Activated CD8-positive, alpha-beta memory T cell treated with anti-CD3 and anti-CD28 coated beads for 48 hours (primary cell): ENCODE results near the gene APBB3.
"Not testable (repeated sequence)": the region's sequence is repeated elsewhere in the genome, so short reads cannot be mapped to it uniquely, and the experiment has no call there.

Experiments used
- DNase-seq, 3 experiments: peaks; one replicate each; pipeline ENCODE4 v3.0.0-alpha.2; 2020; ENCODE audit warnings: low read depth in 2 of 3, low spot score in 2 of 3

The APBB3 gene, protein sequence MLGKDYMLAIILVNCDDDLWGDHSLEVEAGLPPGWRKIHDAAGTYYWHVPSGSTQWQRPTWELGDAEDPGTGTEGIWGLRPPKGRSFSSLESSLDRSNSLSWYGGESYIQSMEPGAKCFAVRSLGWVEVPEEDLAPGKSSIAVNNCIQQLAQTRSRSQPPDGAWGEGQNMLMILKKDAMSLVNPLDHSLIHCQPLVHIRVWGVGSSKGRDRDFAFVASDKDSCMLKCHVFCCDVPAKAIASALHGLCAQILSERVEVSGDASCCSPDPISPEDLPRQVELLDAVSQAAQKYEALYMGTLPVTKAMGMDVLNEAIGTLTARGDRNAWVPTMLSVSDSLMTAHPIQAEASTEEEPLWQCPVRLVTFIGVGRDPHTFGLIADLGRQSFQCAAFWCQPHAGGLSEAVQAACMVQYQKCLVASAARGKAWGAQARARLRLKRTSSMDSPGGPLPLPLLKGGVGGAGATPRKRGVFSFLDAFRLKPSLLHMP

DNA sequence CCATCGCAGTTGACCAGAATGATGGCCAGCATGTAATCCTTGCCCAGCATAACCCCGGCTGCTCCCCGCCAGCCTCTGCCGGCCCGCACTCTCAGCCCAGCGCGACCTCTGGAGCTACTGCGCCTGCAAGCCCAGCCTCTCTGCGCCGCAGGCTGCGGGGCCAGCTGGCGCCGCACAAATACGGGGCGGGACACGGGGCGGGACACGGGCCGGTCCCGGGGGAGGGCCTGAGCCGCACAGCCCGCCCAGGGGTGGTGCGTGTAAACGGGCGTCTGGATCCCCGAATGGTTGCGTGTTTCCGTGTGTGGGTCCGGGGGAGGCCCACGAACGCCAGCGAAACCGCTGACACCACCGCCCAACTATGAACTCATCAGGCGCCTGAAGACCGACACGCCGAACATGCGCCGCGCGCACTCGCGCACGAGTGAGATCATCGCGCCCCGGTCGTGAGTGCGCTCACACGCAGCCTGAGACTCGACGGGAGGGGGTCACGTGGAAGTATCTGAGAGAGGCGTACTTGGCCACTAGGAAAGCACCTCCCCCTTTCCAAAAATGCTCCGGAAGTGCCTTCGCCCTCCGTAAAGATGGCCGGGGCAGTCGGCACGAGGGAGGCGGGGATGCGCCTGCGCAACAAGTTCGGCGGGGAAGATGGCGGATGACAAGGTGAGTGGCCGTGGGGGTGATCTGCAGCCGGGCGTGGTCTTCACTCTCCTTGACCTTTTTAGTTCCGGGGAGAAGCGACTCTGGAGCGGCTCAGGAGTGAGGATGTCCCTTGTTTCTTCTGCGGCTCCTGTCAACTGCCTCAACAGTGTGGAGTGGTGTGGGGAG is at the start of gene APBB3, which contains the start of gene SLC35A4:
APBB3 (minus strand) TSS at position 403 of the 828 bp plus-strand sequence; CDS start at position 50, 353 bp downstream.
SLC35A4 (plus strand) TSS at position 633 of the 828 bp plus-strand sequence. CDS start 2,342 bp downstream, outside the sequence.
- DNase-seq: peak; percentile 75 to 90 (median 86)

DNA sequence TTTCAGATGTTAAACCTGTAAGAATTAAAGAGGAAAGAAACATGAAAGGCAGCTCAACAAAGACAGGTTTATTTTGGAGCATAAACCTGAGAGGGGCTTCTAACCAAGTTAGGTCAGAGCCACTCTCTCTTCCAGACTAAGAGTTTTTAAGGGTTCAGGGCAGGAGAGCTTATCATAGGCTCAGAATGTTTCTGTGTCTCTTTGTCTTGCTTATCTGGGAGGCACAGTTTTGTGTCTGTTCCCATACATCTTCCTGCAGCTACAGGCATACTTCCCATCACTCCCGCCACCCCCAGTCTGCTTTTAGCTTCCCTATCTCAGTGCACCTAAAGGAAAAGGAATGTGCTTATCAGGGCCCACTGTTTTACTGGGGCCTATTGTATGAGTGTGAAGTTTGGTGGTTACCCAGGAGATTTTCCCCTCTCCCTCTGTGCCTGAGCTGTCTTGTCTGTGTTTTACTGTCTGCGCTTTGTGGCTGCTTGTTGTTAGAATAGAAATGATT is 46.7 kb upstream of the APBB3 start:
- no peak for DNase-seq

DNA sequence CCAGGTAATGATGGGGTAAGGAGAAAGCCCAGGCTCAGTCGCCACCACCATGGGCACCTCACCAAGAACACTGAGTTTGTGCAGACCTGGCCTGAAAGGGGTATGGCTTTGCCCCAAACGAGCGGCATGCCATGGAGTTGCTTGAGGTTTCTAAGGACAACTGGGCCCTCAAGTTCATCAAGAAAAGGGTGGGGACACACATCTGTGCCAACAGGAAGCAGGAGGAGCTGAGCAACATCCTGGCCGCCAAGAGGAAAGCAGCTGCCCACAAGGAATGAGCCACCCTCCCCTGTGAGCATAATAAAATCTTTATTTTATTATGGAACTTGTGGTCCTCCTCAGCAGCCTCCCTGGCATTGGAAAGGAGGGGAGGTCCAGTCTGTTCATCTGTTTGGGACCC is 44.7 kb upstream of the APBB3 start:
- DNase-seq: no peak

DNA sequence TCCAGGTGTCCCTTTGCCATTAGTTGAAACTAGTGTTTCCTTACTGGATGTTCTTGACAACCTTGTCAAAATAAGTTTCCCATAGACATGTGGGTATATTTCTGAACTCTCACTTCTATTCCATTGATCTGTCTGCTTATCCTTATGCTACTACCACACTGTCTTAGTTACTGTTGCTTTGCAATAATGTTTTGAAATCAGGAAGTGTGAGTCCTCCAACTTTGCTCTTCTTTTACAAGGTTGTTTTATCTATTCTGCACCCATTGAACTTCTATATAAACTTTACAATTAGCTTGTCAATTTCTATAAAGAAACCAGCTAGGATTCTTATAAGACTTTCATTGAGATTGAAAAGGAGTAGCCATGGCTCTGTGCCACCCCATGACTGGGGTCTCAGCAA is 44.3 kb upstream of the APBB3 start:
- DNase-seq: no peak

DNA sequence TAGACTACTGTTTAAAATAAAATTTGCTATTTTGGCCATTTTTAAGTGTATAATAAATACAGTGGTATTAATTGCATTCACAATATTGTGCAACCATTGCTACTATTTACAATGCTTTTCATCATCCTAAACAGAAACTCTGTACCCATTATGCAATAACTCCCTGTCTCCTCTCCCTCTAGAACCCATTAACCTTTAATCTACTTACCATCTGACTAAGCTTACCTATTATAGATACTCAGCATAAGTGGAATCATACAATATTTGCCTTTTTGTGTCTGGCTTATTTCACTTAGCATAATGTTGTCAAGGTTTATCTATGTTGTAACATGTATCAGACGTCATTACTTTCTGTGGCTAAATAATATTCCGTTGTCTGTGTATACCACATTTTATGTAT is 42.6 kb upstream of the APBB3 start:
- no peak for DNase-seq

DNA sequence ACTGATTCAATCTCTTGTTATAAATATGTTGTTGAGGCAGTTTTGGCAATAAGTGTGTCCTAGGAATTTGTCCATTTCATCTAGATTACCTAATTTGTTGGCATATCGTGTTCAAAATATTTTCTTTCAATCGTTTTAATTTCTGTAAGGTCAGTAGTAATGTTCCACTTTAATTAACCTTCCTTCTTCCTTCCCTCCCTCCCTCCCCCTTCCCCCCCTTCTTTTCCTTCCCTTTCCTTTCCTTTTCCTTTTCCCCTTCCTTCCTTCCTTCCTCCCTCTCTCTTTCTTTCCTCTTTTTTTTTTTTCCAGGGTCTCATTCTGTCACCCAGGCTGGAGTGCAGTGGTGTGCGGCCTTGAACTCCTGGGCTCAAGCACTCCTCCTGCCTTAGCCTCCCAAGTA is 41.5 kb upstream of the APBB3 start:
- no peak for DNase-seq

DNA sequence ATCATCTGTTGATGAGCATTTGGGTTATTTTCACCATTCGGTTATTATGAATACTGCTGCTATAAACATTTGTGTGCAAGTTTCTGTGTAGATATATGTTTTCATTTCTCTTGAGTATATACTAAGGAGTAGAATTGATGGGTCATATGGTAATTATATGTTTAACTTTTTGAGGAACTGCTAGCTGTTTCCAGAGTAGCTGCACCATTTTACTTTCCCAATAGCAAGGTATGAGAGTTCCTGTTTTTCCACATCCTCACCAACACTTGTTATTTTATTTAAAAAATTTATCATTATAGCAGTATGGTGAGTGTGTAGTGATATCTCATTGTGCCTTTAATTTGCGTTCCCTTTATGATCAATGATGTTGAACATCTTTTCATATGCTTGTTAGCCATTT is 39.3 kb upstream of the APBB3 start:
- no peak for DNase-seq

DNA sequence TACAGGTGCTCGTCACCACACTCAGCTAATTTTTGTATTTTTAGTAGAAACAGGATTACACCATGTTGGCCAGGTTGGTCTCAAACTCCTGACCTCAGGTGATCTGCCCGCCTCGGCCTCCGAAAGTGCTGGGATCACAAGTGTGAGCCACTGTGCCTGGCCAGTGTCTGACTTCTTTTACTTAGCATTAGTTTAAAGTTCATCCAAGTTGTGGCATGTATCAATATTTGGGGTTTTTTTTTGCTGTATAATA is 39.0 kb upstream of the APBB3 start:
- DNase-seq: not testable (repeated sequence)

DNA sequence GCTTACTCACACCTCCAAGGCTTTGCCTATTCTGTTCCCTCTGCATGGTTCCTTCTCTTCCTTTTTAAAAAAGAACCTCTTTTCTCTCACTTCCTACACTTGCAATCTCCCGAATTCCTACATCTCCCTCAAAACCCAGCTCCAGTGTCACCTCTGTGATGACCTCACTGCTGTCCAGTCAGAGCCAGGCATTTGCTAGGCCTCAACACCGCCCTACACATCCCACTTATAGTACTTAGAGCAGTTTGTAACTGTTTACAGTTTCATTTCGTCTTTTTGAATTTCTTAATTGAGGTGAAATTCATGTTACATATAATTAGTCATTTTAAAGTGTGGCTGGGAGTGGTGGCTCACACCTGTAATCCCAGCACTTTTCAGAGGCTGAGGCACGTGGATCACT is 37.7 kb upstream of the APBB3 start:
- no peak for DNase-seq

DNA sequence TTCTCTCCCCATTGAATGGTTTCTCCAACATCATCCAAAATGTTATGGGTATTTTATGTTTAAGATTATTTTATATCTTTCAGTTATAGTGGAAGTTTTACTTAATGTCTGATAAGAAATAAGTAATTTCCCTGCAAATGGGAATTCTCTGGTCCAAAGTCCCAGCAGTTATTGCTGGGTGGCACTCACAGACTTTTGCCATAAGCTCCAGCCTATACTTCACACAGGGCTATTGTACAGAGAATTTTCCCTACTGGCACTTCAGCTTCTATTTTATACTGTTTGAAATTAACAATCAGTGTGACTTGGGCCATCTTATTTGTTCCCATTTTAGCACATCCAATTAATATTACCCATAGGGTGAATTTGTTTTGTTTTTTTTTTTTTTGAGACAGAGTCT is 35.7 kb upstream of the APBB3 start:
- DNase-seq: no peak

DNA sequence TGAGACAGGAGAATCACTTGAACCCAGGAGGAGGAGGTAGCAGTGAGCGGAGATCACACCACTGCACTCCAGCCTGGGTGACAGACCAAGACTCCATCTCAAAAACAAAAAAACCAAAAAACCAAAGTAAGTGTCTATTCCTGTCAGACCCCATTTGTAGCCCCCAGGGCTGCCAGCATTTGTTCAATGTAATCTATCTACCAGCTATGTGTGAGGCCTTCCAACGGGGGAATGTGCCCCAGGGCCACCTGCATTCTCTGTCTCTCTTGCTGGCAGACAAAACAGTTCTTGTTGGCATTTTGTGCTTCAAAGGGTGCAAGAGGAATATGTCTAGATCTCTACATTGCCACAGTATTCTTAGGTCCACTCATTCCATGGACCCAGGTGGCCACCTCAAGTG is 34.4 kb upstream of the APBB3 start:
- no peak for DNase-seq

DNA sequence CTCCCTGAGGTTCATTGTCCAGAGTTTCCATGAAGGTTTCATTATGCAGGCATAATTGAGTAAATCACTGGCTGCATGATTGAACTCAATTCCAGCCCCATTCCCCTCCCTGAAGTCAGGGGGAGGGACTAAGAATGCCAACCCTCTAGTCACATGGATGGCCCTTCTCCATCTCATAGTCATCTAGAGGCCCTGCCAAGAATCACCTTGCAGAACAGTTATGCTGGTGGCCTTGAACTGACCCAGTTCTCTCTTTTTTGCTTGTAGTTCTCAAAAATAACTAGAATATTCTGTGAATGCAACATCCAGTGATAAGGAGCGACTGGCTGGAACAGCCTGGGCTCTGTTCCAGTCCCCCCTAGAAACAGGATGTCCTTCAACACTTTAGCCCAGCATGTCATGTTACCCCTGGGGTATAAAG is 31.9 kb upstream of the APBB3 start:
- no peak for DNase-seq

DNA sequence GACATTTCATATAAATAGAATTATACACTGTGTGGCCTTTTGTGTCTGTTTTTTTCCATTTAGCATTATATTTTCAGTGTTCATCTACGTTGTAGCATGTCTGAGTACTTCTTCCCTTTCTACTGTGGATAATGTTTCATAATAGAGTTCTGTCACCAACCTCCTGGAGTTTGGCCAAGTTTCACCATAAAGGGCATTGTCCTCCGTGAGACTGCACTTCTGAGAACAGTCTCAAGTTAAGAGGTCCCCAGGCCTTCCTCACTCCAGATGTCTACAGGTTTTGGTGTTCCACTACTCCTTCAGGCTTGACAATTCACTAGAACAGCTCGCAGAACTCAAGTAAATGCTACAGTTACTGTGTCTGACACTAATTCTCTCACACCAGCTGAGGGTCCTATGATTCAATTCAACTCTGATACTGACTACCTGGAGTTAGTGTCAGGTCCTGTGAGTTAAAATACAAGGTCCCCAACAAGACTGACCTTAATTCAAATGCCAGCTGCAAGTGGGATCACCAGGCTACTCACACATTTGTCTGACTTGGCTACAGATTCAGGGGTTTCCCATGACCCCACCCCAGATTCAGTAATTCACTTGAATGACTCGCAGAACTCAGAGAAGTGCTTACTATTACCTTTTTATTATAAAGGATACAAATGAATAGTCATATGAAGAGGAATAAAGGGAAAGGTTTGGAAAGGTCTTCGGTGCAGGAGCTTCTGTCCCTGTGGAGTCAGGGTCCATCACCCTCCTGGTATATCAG is 31.3 kb upstream of the APBB3 start:
- DNase-seq: no peak

DNA sequence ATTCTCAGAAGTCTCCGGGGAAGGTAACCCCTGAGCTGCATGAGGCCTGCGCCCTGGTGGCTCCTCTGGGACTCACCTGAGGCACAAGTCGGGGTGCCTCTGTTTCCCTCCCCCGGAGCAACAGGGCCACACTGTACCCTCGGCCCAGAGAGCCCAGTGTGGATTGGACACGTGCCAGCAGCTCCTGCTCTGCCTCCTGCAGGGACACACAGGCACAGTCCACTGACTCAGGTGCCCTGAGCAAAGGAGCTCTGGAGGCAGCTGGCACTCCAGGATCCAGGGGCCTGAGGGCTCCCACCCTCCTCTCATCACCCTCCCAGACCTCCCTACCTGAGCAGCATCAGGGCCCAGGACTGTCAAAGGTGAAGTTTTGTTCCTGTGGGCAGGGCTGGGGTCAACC is 29.8 kb upstream of the APBB3 start:
- no peak for DNase-seq

DNA sequence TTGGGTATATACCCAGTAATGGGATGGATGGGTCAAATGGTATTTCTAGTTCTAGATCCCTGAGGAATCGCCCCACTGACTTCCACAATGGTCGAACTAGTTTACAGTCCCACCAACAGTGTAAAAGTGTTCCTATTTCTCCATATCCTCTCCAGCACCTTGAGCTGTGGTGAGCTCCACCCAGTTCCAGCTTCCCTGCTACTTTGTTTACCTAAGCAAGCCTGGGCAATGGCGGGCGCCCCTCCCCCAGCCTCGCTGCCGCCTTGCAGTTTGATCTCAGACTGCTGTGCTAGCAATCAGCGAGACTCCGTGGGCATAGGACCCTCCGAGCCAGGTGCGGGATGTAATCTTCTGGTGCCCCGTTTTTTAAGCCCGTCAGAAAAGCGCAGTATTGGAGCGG is 28.7 kb upstream of the APBB3 start:
- not testable (repeated sequence) for DNase-seq

DNA sequence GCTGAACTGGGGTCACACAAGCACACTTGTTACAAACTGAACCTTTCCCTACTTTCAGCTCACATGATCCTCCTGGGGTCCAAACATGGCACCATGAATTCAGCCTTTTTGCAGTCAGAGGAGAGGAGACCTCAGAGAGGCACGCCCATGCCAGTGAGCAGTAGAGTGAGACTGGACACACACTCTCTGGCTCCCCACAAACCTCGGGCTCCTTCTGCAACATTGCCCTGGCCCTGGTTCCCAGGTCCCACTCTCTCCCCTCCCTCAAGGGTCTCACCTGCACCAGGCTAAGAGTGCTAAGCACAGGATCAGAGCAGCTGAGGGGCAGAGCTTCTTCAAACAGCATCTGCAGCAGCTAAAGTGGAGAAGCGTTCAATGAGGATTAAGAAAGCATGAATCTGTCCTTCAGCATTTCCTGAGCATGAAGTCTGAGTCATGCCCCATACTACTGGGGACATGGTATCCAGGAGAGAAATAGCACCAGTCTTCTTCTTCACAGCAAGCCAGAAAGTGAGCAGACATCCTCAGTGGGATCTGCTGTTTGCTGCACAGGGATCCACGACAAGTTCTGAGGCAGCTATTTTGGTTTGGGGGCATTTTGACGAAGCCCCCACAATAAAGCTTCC is 27.5 kb upstream of the APBB3 start:
- DNase-seq: no peak

DNA sequence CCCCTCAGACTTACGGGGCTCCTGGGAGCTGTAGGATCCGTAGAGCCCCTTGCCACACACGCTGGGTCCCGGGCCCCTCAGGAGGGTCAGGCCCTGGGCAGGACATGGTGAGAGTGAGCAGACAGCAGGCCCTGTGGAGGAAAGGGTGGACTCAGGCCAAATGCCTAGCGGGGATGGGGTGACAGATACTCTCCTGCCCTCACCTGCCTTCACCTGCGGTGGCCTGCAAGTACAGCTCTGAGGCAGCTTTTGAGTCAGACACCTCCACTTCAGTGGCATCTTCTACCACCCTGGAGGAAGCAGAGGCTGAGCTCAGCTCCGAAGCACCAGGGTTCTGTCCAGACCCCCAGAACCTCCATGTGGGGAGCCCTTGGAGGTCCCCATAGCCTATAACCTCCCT is 26.5 kb upstream of the APBB3 start:
- no peak for DNase-seq

DNA sequence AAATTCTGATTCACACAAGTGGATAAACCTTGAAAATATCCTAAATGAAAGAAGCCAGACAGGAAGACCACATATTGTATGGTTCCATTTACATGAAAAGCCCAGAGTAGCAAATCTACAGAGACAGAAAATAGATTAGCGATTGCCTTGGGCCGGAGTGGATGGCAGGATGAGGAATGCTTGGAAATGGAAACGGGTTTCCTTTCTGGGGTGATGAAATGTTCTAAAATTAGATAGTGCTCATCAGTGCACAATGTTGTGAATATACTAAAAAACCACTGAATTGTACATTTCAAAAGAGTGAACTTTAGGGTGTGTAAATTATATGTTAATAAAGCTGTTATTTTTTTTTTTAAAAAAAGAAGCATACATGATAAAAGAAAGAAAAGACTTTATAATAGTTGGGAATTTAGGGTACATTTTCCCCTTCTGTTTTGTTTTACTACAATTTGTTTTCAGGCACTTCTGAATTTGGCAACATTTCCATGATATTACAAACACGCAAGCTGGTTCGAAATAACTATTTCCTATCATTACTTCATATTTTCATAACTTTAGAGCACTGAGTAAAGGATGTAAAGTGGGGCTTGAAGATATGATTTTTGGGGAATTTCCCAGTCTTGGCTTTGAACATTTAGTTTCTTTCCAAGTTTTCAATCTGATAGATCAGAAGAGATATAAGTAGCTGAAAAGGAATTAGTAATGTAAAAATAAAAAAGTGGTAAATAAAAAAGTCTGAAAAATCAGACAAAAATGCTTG is 24.1 kb upstream of the APBB3 start:
- DNase-seq: no peak

DNA sequence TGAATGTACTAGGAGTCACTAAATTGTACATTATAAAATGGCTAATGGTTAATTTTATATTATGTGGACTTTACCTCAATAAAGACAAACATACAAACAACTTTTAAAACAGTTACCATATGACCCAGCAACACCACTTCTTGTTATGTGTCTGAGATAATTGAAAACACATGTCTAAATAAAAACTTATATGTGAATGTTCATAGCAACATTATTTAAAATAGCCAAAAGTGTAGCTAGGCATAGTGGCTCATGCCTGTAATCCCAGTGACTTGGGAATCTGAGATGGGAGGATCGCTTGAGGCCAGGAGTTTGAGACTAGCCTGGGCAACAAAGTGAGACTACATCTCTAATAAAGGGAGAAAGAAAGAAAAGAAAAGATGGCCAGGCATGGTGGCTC is 23.1 kb upstream of the APBB3 start:
- no peak for DNase-seq

DNA sequence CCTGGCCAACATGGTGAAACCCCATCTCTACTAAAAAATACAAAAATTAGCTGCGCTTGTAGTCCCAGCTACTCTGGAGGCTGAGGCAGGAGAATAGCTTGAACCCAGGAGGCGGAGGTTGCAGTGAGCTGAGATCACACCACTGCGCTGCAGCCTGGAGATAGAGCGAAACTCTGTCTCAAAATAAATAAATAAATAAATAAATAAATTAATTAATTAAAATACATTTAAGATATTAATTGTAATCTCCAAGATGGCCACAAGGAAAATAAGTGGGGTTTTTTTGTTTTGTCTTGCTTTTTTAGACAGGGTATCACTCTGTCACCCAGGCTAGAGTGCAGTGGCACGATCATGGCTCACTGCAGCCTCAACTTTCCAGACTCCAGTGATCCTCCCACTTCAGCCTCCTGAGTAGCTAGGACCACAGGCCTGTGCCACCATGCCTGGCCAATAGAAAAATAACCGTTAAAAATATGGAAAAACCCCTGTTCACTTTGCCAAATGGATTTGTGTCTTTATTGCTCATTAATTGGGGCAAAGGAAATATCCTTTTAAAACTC is 14.9 kb upstream of the APBB3 start:
- not testable (repeated sequence) for DNase-seq
